KMS-11 (cell line): Measurements from ENCODE around the gene MBIP.

ENCODE experiments used
- H2AFZ ChIP-seq: fragments of 200-600 bp; sonication (generic); 2 replicates; pipeline ENCODE4 v1.6.1; 2016; ENCODE audit warnings: antibody characterized with exemption, mixed run types, low read depth
- H3K27ac ChIP-seq: fragments of 200-600 bp; sonication (generic); 2 replicates; pipeline ENCODE4 v1.6.1; 2016; ENCODE audit warnings: mild to moderate bottlenecking, mixed run types
- H3K27me3 ChIP-seq: fragments of 200-600 bp; sonication (generic); 2 replicates; pipeline ENCODE4 v1.6.1; 2017; ENCODE audit warnings: mild to moderate bottlenecking, low read depth, mixed run types, moderate library complexity; ENCODE audit not compliant: insufficient read depth
- H3K36me3 ChIP-seq: fragments of 200-600 bp; sonication (generic); 2 replicates; pipeline ENCODE4 v1.6.1; 2017; ENCODE audit warnings: mild to moderate bottlenecking, mixed run types; ENCODE audit not compliant: insufficient read depth
- H3K4me1 ChIP-seq: fragments of 200-600 bp; sonication (generic); 2 replicates; pipeline ENCODE4 v1.6.1; 2016; ENCODE audit warnings: mild to moderate bottlenecking, low read depth, mixed run types; ENCODE audit not compliant: poor library complexity, severe bottlenecking
- H3K4me2 ChIP-seq: fragments of 200-600 bp; sonication (generic); 2 replicates; pipeline ENCODE4 v1.7.0; 2016; ENCODE audit warnings: mild to moderate bottlenecking, mixed run types
- H3K4me3 ChIP-seq: fragments of 200-600 bp; sonication (generic); IDR thresholded peaks from 2 replicates; pipeline ENCODE4 v1.6.1; 2017; ENCODE audit warnings: low read depth, low read length, mixed read lengths; ENCODE audit not compliant: insufficient read depth
- H3K79me2 ChIP-seq: fragments of 200-600 bp; sonication (generic); 2 replicates; pipeline ENCODE4 v1.6.1; 2016; ENCODE audit warnings: low read depth, mixed run types; ENCODE audit not compliant: insufficient read depth
- H3K9ac ChIP-seq: fragments of 200-600 bp; sonication (generic); 2 replicates; pipeline ENCODE4 v1.6.1; 2016; ENCODE audit warnings: mild to moderate bottlenecking, mixed run types
- H4K20me1 ChIP-seq: fragments of 200-600 bp; sonication (generic); 2 replicates; pipeline ENCODE4 v1.6.1; 2016; ENCODE audit warnings: mild to moderate bottlenecking, mixed run types; ENCODE audit not compliant: insufficient read depth
- TF ChIP-seq, protein P1 (sequence below): fragments of 200-600 bp; sonication (generic); conservative IDR thresholded peaks from 2 replicates; pipeline ENCODE4 v1.6.1; 2017; ENCODE audit warnings: low read depth, mild to moderate bottlenecking, antibody characterized with exemption, low read length, moderate library complexity, mixed read lengths

Gene MBIP

DNA sequence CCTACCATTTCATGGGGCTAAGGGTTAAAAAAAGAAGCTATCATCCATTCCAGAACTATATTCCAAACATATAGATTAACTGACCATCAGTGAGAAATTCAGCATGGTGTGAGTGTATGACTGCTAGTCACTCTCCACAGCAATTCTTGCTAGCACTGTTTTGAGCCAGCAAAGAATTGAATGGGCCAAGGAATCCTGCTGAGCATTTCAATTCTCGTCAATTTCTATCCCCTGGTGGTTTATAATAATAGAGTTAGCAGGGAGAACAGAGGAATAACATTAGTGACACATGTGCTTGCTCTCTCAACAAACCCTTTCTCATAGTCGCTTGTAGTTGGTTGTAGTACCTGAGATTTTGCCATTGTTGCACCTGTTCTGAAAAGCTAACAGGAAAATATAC is 7.2 kb downstream of the MBIP start:
- peaks cover 22% of the 10 kb centered on the region for H3K79me2 ChIP-seq
- peaks cover 5% of the 10 kb centered on the region for H3K4me1 ChIP-seq
- TF ChIP-seq, protein P1, sequence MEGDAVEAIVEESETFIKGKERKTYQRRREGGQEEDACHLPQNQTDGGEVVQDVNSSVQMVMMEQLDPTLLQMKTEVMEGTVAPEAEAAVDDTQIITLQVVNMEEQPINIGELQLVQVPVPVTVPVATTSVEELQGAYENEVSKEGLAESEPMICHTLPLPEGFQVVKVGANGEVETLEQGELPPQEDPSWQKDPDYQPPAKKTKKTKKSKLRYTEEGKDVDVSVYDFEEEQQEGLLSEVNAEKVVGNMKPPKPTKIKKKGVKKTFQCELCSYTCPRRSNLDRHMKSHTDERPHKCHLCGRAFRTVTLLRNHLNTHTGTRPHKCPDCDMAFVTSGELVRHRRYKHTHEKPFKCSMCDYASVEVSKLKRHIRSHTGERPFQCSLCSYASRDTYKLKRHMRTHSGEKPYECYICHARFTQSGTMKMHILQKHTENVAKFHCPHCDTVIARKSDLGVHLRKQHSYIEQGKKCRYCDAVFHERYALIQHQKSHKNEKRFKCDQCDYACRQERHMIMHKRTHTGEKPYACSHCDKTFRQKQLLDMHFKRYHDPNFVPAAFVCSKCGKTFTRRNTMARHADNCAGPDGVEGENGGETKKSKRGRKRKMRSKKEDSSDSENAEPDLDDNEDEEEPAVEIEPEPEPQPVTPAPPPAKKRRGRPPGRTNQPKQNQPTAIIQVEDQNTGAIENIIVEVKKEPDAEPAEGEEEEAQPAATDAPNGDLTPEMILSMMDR: no peak
- H2AFZ ChIP-seq: no peak overlapping the region
- H4K20me1 ChIP-seq: no peaks in the 10 kb centered on the region
- H3K4me2 ChIP-seq: no peak overlapping the region
- no peak overlapping the region for H3K9ac ChIP-seq
- H3K4me3 ChIP-seq: no peak overlapping the region
- no peaks in the 10 kb centered on the region for H3K27me3 ChIP-seq
- H3K36me3 ChIP-seq: no peaks in the 10 kb centered on the region
- no peak overlapping the region for H3K27ac ChIP-seq

DNA sequence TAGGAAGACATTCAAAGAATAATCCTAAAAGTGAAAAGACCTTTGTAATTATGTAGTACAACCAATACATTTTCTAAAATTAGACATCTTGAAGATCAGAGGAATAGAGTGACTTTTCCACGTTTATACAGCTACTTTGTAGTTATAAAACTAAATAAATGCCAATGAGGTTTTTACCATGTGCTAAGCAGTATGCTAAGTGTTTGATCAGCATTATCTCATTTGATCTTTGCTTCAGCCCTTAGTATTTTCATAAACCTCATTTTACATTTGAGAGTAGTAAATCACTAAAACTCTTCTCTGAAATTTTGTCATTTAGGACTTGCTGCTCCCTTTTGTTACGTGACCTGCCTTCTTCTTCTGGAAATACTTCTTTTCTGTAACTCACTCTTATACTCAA is 13.6 kb downstream of the MBIP start:
- Histone ChIP-seq H3K27me3 (no peaks in the 10 kb centered on the region), H3K79me2 (no peaks in the 10 kb centered on the region), H3K9ac (no peak overlapping the region), H2AFZ (no peak overlapping the region), H3K4me1 (no peaks in the 10 kb centered on the region), H3K4me2 (no peak overlapping the region), H3K36me3 (no peaks in the 10 kb centered on the region), H4K20me1 (no peaks in the 10 kb centered on the region), H3K4me3 (no peak overlapping the region), H3K27ac (no peak overlapping the region)
- TF ChIP-seq, protein P1: no peak

DNA sequence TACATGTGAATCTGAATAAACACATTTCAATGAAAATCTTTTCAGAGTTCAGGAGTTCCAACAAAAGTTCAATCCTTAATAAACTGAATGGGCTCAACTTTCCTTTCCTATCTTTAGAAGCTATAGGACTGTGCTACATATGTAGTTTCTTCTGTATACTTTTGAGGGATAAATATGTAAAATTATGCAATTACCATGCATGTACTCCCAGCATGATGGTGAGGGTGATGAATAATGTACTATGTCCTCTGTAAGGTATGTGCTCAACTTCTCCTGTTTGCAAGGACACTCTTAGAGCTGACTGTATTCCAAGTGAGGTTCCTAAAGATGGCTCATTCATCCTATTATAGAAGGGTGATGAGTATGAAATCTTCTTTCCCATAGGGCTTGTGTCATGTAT is 15.5 kb downstream of the MBIP start:
- no peaks in the 10 kb centered on the region for H3K27me3 ChIP-seq
- H3K4me1 ChIP-seq: no peaks in the 10 kb centered on the region
- no peak overlapping the region for H3K27ac ChIP-seq
- no peaks in the 10 kb centered on the region for H3K79me2 ChIP-seq
- no peak overlapping the region for H3K9ac ChIP-seq
- H4K20me1 ChIP-seq: no peaks in the 10 kb centered on the region
- TF ChIP-seq, protein P1: no peak
- no peak overlapping the region for H2AFZ ChIP-seq
- H3K36me3 ChIP-seq: no peaks in the 10 kb centered on the region
- no peak overlapping the region for H3K4me3 ChIP-seq
- H3K4me2 ChIP-seq: no peak overlapping the region

DNA sequence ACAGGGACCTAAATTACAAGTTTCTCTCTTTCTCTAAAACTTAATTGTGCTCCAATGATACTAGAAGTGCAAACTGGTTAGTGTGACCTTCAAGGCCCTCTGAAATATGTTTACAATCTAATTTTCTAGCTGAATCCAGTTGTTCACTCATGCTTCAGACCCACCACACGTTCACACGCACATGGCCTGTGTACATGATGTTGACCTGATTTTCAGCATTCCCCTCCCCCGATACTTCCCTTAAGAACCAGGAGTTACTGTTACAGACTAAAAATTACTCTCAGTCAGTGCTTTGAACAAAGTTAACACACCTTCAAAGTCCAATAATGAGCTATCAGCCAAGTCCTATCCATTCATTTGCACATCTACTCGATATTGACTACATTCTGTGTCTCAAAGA is 16.5 kb downstream of the MBIP start:
- H3K27me3 ChIP-seq: no peaks in the 10 kb centered on the region
- H2AFZ ChIP-seq: no peak overlapping the region
- TF ChIP-seq, protein P1: no peak
- H3K4me1 ChIP-seq: no peaks in the 10 kb centered on the region
- no peaks in the 10 kb centered on the region for H3K36me3 ChIP-seq
- no peak overlapping the region for H3K4me3 ChIP-seq
- no peaks in the 10 kb centered on the region for H3K79me2 ChIP-seq
- H3K27ac ChIP-seq: no peak overlapping the region
- H3K9ac ChIP-seq: no peak overlapping the region
- no peaks in the 10 kb centered on the region for H4K20me1 ChIP-seq
- no peak overlapping the region for H3K4me2 ChIP-seq

DNA sequence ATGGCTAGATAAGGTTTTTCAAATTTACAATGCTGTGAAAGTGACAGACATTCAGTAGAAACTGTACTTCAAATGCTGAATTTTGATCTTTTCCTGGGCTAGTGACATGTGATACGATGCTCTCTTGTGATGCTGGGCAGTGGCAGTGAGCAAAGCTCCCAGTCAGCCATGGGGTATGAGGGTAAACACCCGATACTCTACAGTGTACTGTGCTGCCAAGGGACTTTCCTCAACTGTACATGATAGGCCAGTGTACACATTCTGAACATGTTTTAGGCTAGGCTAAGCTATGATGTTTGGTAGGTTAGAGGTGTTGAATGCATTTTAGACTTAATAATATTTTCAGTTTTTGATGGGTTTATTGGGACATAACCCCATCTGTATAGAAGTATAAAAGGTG is 17.6 kb downstream of the MBIP start:
- TF ChIP-seq, protein P1: no peak

More for the DNA sequence above, 17.6 kb downstream of the MBIP start:
- Histone ChIP-seq H3K9ac (no peak overlapping the region), H2AFZ (no peak overlapping the region), H3K4me2 (no peak overlapping the region), H3K4me1 (no peaks in the 10 kb centered on the region), H3K27me3 (no peaks in the 10 kb centered on the region), H3K79me2 (no peaks in the 10 kb centered on the region), H3K4me3 (no peak overlapping the region), H4K20me1 (no peaks in the 10 kb centered on the region), H3K27ac (no peak overlapping the region), H3K36me3 (no peaks in the 10 kb centered on the region)
